Activated CD4-positive, alpha-beta T cell treated with anti-CD3 and anti-CD28 coated beads for 36 hours (primary cell): ENCODE measurements around the gene C1QTNF12. TPM values are rescaled to one million over a fixed set of nuclear protein-coding genes. Genes with fewer than 3 reads are reported as not detected.

Source experiments
- ATAC-seq: fragments of 200-7000 bp; cut with Tn5 transposase; one replicate; pipeline ENCODE4 v1.10.0; 2021; ENCODE audit warnings: mild to moderate bottlenecking, moderate library complexity
- CTCF ChIA-PET: fragments of 350-600 bp; sonication (Branson Sonifier 250); formaldehyde crosslinking; loops from one replicate; lab custom pipeline; 2021; ENCODE audit warnings: antibody characterized with exemption; lab: Charles Lee
- POLR2A ChIA-PET: fragments of 350-600 bp; sonication (Branson Sonifier 250); formaldehyde crosslinking; loops from one replicate; lab custom pipeline; 2021; ENCODE audit warnings: antibody characterized with exemption, inconsistent platforms; lab: Charles Lee
- DNase-seq: peaks from one replicate; pipeline ENCODE4 v3.0.0-alpha.2; 2020
- H3K27ac Mint-ChIP-seq: one replicate; pipeline ENCODE4 v1.8.0; 2021; ENCODE audit warnings: mixed read lengths
- H3K27me3 Mint-ChIP-seq: one replicate; pipeline ENCODE4 v1.8.0; 2021; ENCODE audit warnings: mixed read lengths
- H3K36me3 Mint-ChIP-seq: one replicate; pipeline ENCODE4 v1.8.0; 2021; ENCODE audit warnings: low read depth, mixed read lengths
- H3K4me1 Mint-ChIP-seq: one replicate; pipeline ENCODE4 v1.8.0; 2021; ENCODE audit warnings: mixed read lengths
- H3K4me3 Mint-ChIP-seq: one replicate; pipeline ENCODE4 v1.8.0; 2021; ENCODE audit warnings: mild to moderate bottlenecking, moderate library complexity, mixed read lengths
- H3K9me3 Mint-ChIP-seq: one replicate; pipeline ENCODE4 v1.8.0; 2021; ENCODE audit warnings: low read depth, mixed read lengths
- intact Hi-C, 2 experiments: fragments of 100-400 bp; cut with DNase I in 1 of 2; cut with micrococcal nuclease in 1 of 2; formaldehyde crosslinking; loops; one replicate each; pipeline versions ENCODE4 v1.14.2 to v1.15.1; 2022 to 2024; cut with DNase I, micrococcal nuclease
- total RNA-seq, 2 experiments: library from RNA; stranded (reverse); gene quantifications; one replicate each; pipeline ENCODE4 v1.2.3, GENCODE V29; 2021

C1QTNF12 gene
- total RNA-seq, 2 experiments from 2014 or later: 1.1 to 1.6 TPM

DNA sequence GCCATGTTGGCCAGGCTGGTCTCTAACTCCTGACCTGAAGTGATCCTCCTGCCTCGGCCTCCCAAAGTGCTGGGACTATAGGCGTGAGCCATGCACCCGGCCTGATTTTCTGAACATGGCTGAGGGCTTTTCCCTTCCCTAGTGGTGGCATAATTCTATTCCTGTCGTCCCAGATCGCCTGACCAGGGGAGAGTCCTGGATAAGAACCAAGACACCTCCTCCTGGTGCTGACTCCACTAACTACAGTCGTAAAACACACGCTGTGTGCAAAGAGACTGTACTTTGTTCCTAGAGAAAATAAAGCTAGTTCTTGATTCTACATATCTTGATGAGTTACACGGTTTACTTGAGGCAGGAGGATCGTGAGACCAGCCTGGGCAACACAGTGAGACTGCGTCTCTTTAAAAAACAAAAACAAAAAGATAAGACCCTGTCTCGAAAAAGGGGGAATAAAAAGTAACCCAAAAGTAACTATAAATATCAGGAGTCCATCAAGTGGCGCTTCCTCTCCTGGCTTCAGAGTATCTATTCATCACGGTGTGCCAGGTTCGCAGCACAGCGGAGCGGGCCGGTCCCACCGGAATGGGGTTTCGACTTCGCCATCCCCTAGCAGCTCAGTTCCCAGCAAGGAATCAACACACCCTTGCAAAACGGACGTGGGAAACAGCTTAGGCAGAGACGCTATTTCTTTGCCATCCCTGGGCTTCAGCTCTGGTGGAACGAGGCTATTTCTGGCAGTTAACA is 15.7 kb downstream of the C1QTNF12 start:
- DNase-seq: no peak
- H3K4me3 Mint-ChIP-seq: peak overlapping the region; percentile 94
- H3K27ac Mint-ChIP-seq: peak overlapping the region; percentile 91
- H3K4me1 Mint-ChIP-seq: peaks cover 39% of the 10 kb centered on the region
- CTCF ChIA-PET: interaction anchor here (1.0 to 2.8 kb wide), 2 partner anchors 20 to 109 kb away, joined by 5 to 18 read pairs; no protein-coding TSS in a partner anchor
- no peak for ATAC-seq
- H3K36me3 Mint-ChIP-seq: peaks cover 39% of the 10 kb centered on the region
- no peaks in the 10 kb centered on the region for H3K27me3 Mint-ChIP-seq
- intact Hi-C loops: loop anchor here (1.0 kb wide), 1 partner anchor 109 kb away; no protein-coding TSS in a partner anchor
- POLR2A ChIA-PET: no interaction called here
- H3K9me3 Mint-ChIP-seq: no peaks in the 10 kb centered on the region

GRCh38 chr1:1229770-1230169 is 16.8 kb downstream of the C1QTNF12 start:
- ATAC-seq (no peak), DNase-seq (no peak)
- H3K9me3 Mint-ChIP-seq: no peaks in the 10 kb centered on the region
- H3K27ac Mint-ChIP-seq: peak overlapping the region; percentile 83
- ChIA-PET CTCF (interaction anchor here (0.5 to 2.8 kb wide), 2 partner anchors 108 to 164 kb away, joined by 3 to 18 read pairs; no protein-coding TSS in a partner anchor), POLR2A (no interaction called here)
- intact Hi-C loops: no loop called here
- peaks cover 43% of the 10 kb centered on the region for H3K4me1 Mint-ChIP-seq
- peaks cover 45% of the 10 kb centered on the region for H3K36me3 Mint-ChIP-seq
- H3K27me3 Mint-ChIP-seq: no peaks in the 10 kb centered on the region
- H3K4me3 Mint-ChIP-seq: peak overlapping the region; percentile 94

DNA sequence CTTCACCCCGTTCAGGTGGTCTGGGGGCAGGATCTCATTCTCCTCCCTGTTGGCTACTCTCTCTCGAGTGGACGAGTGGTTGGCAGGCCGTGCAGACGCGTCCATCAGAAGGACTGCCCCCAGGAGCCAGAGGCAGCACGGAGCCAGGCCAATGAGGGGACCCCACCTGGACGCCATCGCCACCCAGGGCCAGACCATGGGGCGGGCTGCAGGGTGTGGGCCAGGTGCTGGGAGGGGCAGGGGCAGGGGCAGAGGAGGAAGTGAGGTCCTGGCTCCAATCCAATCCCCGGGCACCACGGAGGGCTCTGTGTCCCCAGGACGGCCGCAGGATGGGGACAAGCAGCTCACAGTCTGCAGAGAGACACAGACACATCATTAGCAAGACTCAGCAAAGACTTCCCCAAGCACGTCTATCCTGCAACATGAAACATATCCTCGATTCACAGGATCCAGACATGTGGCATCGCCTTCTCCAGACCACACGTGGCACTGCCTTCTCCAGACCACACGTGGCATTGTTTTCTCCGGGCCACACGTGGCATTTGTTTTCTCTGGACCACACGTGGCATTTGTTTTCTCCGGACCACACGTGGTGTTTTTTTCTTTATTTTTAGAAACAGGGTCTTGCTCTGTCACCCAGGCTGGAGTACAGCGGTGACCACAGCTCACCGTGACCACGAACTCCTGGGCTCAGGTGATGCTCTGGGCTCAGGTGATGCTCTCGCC is 17.8 kb downstream of the C1QTNF12 start:
- no peak for DNase-seq
- peaks cover 38% of the 10 kb centered on the region for H3K36me3 Mint-ChIP-seq

GRCh38 chr1:1228187-1228586 is 18.3 kb downstream of the C1QTNF12 start:
- Mint-ChIP-seq H3K27ac (no peak overlapping the region), H3K4me1 (peaks cover 28% of the 10 kb centered on the region), H3K36me3 (peaks cover 38% of the 10 kb centered on the region), H3K27me3 (no peaks in the 10 kb centered on the region), H3K9me3 (no peaks in the 10 kb centered on the region), H3K4me3 (no peak overlapping the region)
- CTCF ChIA-PET: no interaction called here
- POLR2A ChIA-PET: no interaction called here
- DNase-seq (no peak), ATAC-seq (no peak)
- intact Hi-C loops: no loop called here

More for the DNA sequence above, 17.8 kb downstream of the C1QTNF12 start:
- CTCF ChIA-PET: interaction anchor here (2.8 kb wide), 1 partner anchor 107 kb away, joined by 18 read pairs; no protein-coding TSS in a partner anchor
- Mint-ChIP-seq H3K27me3 (no peaks in the 10 kb centered on the region), H3K4me3 (no peak overlapping the region), H3K4me1 (peaks cover 33% of the 10 kb centered on the region), H3K9me3 (no peaks in the 10 kb centered on the region), H3K27ac (no peak overlapping the region)
- intact Hi-C loops: no loop called here
- no peak for ATAC-seq
- POLR2A ChIA-PET: no interaction called here

GRCh38 chr1:1227386-1227785 is 19.1 kb downstream of the C1QTNF12 start:
- CTCF ChIA-PET: no interaction called here
- no peak for ATAC-seq
- Mint-ChIP-seq H3K27me3 (no peaks in the 10 kb centered on the region), H3K36me3 (peaks cover 46% of the 10 kb centered on the region), H3K4me3 (no peak overlapping the region), H3K27ac (no peak overlapping the region), H3K4me1 (peaks cover 28% of the 10 kb centered on the region), H3K9me3 (no peaks in the 10 kb centered on the region)
- POLR2A ChIA-PET: no interaction called here
- intact Hi-C loops: no loop called here
- no peak for DNase-seq

- ChIA-PET CTCF (interaction anchor here (0.6 kb wide), 1 partner anchor 104 kb away, joined by 3 read pairs; no protein-coding TSS in a partner anchor), POLR2A (no interaction called here)
- H3K4me1 Mint-ChIP-seq: peaks cover 28% of the 10 kb centered on the region
- DNase-seq: no peak
- no peak overlapping the region for H3K27ac Mint-ChIP-seq
- no peaks in the 10 kb centered on the region for H3K9me3 Mint-ChIP-seq
- H3K36me3 Mint-ChIP-seq: peaks cover 49% of the 10 kb centered on the region
- H3K4me3 Mint-ChIP-seq: no peak overlapping the region
- H3K27me3 Mint-ChIP-seq: no peaks in the 10 kb centered on the region
- intact Hi-C loops: no loop called here
- no peak for ATAC-seq
These were observed 19.8 kb downstream of the C1QTNF12 start for GRCh38 chr1:1226566-1227362.

DNA sequence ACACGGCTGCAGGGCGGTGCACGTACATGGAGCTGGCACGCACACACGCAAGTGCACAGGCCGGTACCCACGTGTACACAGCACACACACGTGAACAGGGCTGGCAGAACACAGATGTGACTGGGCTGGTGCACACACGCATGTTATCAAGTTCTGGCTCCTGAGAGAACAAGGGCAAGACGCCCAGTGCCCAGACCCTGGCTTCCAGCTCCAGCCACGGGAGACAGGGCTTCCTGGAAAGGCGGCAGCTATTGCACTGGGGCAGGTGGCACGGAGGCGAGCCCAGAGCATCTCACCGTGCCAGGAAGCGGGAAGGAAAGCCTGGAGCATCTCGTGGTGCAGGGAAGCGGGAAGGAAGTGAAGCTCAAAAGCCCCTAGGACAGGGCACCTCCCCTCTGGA is 20.6 kb downstream of the C1QTNF12 start:
- Mint-ChIP-seq H3K27me3 (no peaks in the 10 kb centered on the region), H3K9me3 (no peaks in the 10 kb centered on the region), H3K36me3 (peaks cover 52% of the 10 kb centered on the region), H3K27ac (no peak overlapping the region), H3K4me3 (no peak overlapping the region), H3K4me1 (peaks cover 28% of the 10 kb centered on the region)
- intact Hi-C loops: no loop called here
- ATAC-seq (no peak), DNase-seq (no peak)
- ChIA-PET CTCF (no interaction called here), POLR2A (no interaction called here)

DNA sequence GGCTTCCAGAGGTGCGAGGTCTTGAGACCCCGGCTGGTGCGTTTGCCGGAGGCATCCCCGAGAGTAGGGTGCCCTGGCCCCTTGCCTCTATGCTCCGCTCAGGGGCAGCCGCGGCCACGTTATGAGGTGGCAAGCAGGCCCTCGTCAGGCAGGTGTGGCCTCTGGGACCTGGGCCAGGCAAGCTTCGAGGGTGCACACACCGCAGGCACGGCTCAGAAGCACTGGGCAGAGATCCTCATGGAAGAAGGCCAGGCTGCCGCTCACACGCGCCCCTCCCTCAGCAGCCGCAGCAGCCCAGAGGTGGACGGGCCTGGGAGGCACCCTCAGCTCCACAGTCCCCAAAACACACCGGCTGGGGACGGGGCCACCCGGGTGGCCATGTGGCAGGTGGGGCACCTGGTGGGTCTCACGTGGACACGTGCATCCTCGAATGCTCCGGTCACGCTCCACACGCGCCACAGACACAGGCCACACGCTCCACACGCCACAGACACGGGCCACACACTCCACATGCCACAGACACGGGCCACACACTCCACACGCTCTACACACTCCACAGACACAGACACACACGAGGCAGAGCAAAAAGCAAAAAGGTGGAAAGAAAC is 21.2 kb downstream of the C1QTNF12 start:
- intact Hi-C loops: no loop called here
- peaks cover 29% of the 10 kb centered on the region for H3K4me1 Mint-ChIP-seq
- H3K4me3 Mint-ChIP-seq: no peak overlapping the region
- no peak overlapping the region for H3K27ac Mint-ChIP-seq
- H3K36me3 Mint-ChIP-seq: peaks cover 53% of the 10 kb centered on the region
- ChIA-PET POLR2A (no interaction called here), CTCF (no interaction called here)
- no peaks in the 10 kb centered on the region for H3K9me3 Mint-ChIP-seq
- no peak for ATAC-seq
- no peaks in the 10 kb centered on the region for H3K27me3 Mint-ChIP-seq
- no peak for DNase-seq

GRCh38 chr1:1223891-1224290 is 22.6 kb downstream of the C1QTNF12 start:
- no peaks in the 10 kb centered on the region for H3K27me3 Mint-ChIP-seq
- peaks cover 52% of the 10 kb centered on the region for H3K36me3 Mint-ChIP-seq
- H3K4me3 Mint-ChIP-seq: no peak overlapping the region
- ATAC-seq: no peak
- H3K27ac Mint-ChIP-seq: no peak overlapping the region
- no peak for DNase-seq
- H3K4me1 Mint-ChIP-seq: peaks cover 28% of the 10 kb centered on the region
- intact Hi-C loops: no loop called here
- H3K9me3 Mint-ChIP-seq: no peaks in the 10 kb centered on the region
- ChIA-PET POLR2A (no interaction called here), CTCF (no interaction called here)

- no peak overlapping the region for H3K4me3 Mint-ChIP-seq
- peaks cover 51% of the 10 kb centered on the region for H3K36me3 Mint-ChIP-seq
- no peak for DNase-seq
- CTCF ChIA-PET: no interaction called here
- POLR2A ChIA-PET: no interaction called here
- ATAC-seq: no peak
- no peaks in the 10 kb centered on the region for H3K9me3 Mint-ChIP-seq
- peak overlapping the region; percentile 47 for H3K27ac Mint-ChIP-seq
- intact Hi-C loops: no loop called here
- no peaks in the 10 kb centered on the region for H3K27me3 Mint-ChIP-seq
- peaks cover 25% of the 10 kb centered on the region for H3K4me1 Mint-ChIP-seq
These were observed 23.2 kb downstream of the C1QTNF12 start for GRCh38 chr1:1223321-1223720.
